Measurements from ENCODE around the gene EFNA2. TPM values are rescaled to one million over a fixed set of nuclear protein-coding genes. Genes with fewer than 3 reads are reported as not detected.

The EFNA2 gene
- total RNA-seq, 4 donors from 2014 or later: not detected

DNA sequence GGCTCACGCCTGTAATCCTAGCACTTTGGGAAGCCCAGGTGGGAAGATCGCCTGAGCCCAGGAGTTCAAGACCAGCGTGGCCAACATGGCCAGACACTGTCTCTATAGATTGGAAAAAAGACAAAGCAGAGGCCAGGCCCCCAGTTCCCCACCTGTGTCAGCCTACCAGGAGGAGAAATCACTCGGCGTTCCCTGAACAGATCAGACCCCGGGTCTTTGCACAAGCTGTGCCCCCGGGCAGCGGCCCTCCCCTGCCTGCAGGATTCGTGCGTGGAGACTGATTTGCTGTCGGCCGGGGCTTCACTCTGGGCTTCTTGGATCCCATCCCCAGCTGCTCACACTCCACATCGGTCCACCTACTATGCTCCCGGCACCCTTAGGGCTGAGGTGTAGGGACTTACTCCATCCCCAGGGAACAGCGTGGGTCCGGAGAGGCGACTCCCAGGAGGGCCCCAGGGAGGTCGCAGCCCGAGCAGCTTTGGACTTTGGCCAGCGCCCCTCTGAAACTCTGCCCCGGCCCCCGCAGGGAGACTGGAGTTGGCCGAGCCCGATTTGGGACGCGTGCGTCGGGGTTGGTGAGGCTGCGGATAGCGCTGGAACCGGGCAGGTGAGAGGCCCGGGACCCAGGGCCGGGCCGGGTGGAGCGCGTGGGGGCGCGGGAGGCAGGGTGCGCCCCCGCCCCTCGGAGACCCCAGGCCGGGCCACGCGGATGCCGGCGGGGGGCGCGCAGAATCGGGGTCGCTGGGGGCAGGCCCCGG, 515 bp upstream of the EFNA2 start:
- 30% methylated on average over 24 of the region's 51 CpGs for WGBS
- H3K9me3 ChIP-seq: no peaks in the 10 kb centered on the region
- H3K4me3 ChIP-seq: peak overlapping the region in 1 of 4 donors; percentile 50
- H3K4me1 ChIP-seq: peaks cover 0 to 27% (median 21%) of the 10 kb centered on the region in 4 donors
- no peaks in the 10 kb centered on the region for H3K36me3 ChIP-seq
- DNase-seq (ENCODE audit: extremely low spot score): no peak
- peaks cover 0 to 71% (median 36%) of the 10 kb centered on the region in 4 donors for H3K27me3 ChIP-seq
- H3K27ac ChIP-seq (replicated peaks in 1 of 4): no peak overlapping the region
- intact Hi-C loops (cut with DNase I): loop anchor here (5.0 to 10.0 kb wide), 2 partner anchors 67 to 120 kb away; partner anchors contain the start of genes DAZAP1 and GAMT
- TF ChIP-seq EP300 (IDR thresholded peaks at IDR 0.05) (no peak), POLR2AphosphoS5 (IDR thresholded peaks at IDR 0.05) (no peak), POLR2A (IDR thresholded peaks at IDR 0.05; ENCODE audit: low read depth) (no peak)
- TF ChIP-seq, protein P1, sequence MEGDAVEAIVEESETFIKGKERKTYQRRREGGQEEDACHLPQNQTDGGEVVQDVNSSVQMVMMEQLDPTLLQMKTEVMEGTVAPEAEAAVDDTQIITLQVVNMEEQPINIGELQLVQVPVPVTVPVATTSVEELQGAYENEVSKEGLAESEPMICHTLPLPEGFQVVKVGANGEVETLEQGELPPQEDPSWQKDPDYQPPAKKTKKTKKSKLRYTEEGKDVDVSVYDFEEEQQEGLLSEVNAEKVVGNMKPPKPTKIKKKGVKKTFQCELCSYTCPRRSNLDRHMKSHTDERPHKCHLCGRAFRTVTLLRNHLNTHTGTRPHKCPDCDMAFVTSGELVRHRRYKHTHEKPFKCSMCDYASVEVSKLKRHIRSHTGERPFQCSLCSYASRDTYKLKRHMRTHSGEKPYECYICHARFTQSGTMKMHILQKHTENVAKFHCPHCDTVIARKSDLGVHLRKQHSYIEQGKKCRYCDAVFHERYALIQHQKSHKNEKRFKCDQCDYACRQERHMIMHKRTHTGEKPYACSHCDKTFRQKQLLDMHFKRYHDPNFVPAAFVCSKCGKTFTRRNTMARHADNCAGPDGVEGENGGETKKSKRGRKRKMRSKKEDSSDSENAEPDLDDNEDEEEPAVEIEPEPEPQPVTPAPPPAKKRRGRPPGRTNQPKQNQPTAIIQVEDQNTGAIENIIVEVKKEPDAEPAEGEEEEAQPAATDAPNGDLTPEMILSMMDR (IDR thresholded peaks at IDR 0.05): no peak

DNA sequence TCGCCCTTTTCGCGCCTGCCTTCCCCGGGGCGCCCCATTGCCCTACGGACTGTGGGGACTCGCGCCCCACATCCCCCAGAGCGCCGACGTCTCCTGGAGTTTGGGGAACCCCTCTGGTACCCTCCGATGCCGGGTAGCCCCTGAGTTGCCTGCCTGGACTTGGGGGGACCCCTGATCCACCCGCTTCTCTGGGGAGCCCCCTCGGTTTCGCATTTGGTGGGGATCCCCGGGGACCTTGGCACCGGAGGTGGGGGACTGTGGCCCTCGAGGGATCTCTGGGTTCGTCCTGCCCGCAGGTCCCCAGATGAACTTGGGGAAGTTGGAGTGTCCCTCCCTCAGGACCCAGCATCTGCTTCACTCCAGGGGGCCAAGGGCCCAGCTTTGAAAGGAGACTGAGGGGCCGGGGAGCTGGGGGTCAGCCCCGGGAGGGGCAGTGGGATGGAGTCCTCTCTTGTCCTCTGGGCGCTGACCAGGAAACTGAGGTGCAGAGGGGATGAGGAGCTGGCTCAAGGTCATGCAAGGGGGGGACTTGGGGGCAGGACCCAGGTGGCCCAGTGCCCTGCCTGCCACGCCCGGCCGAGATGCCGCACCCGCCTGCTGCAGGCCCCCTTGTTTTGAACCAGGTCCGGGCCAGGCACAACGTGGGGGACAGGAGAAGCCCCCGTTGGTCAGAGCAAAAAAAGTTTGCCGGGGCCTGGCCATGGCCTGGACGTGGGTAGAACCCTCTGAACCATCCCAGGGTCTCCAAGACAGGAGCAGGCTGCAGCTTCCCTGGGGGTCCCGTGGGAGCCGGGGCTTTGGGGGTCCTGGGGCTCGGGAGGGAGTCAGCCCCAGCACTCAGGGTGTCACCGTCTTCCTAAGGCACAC, 1.0 kb downstream of the EFNA2 start:
- peaks cover 0 to 27% (median 21%) of the 10 kb centered on the region in 4 donors for H3K4me1 ChIP-seq
- intact Hi-C loops (cut with DNase I): loop anchor here (10.0 kb wide), 1 partner anchor 118 kb away; the partner anchor contains the start of genes DAZAP1 and GAMT
- peaks cover 0 to 87% (median 39%) of the 10 kb centered on the region in 4 donors for H3K27me3 ChIP-seq
- peak overlapping the region in 1 of 4 donors; percentile 28 for H3K4me3 ChIP-seq
- no peak for DNase-seq (ENCODE audit: extremely low spot score)
- H3K36me3 ChIP-seq: no peaks in the 10 kb centered on the region
- no peak for TF ChIP-seq POLR2A (IDR thresholded peaks at IDR 0.05; ENCODE audit: low read depth)
- no peak for TF ChIP-seq EP300 (IDR thresholded peaks at IDR 0.05)
- TF ChIP-seq, protein P1 (IDR thresholded peaks at IDR 0.05): no peak
- TF ChIP-seq POLR2AphosphoS5 (IDR thresholded peaks at IDR 0.05): no peak
- H3K27ac ChIP-seq (replicated peaks in 1 of 4): no peak overlapping the region
- WGBS: 24% methylated on average over 7 of the region's 38 CpGs
- no peaks in the 10 kb centered on the region for H3K9me3 ChIP-seq

DNA sequence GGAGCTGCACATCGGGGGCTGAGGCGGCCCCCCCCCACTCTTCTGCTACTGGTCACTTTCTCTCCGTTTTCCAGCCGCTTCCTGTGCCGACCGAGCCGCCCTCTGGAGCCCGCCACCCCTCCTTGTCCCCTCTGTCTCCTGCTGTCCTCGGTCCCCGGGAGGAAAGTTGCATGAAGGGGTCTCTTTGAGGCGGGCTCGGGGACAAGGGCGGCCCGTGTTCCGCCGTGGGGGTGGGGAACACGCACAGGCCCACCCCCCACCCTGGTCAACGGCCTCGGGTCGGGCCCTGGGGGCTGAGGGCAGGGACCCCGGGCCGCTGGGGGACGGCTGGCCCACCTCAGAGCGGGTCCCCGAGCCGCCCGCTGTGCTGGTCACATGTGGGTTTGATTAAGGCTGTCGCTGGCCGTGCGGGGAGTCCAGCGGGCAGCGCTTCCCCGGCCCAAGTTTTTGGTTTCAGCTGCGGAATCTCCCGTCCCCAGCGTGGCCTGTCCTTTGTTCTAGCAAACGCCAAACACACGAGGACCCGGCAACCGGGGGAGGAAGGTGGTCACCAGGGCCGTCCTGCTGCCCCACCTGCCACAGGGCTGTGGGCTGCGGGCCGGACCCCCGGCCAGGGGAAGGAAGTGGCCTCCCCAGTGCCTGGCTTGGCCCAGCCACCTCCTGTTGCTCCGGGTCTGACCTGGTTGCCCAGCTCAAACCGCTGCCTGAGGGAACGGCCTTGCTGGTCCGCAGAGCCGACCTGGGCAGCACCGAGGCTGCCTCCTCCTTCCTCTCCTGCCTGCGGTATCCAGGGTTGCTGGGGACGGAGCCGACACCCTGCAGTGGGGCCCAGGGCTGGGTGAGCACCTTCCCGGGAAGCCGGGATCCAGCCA, 1.9 kb downstream of the EFNA2 start:
- DNase-seq (ENCODE audit: extremely low spot score): no peak
- no peaks in the 10 kb centered on the region for H3K36me3 ChIP-seq
- no peak overlapping the region for H3K27ac ChIP-seq (replicated peaks in 1 of 4)
- H3K27me3 ChIP-seq: peaks cover 0 to 95% (median 43%) of the 10 kb centered on the region in 4 donors
- TF ChIP-seq POLR2AphosphoS5 (IDR thresholded peaks at IDR 0.05) (no peak), EP300 (IDR thresholded peaks at IDR 0.05) (no peak), POLR2A (IDR thresholded peaks at IDR 0.05; ENCODE audit: low read depth) (no peak)
- TF ChIP-seq, protein P1 (IDR thresholded peaks at IDR 0.05): no peak
- intact Hi-C loops (cut with DNase I): loop anchor here (10.0 kb wide), 1 partner anchor 117 kb away; the partner anchor contains the start of genes DAZAP1 and GAMT
- H3K9me3 ChIP-seq: no peaks in the 10 kb centered on the region
- H3K4me1 ChIP-seq: peaks cover 0 to 27% (median 21%) of the 10 kb centered on the region in 4 donors
- no peak overlapping the region for H3K4me3 ChIP-seq
- WGBS: 34% methylated on average over 10 of the region's 55 CpGs

DNA sequence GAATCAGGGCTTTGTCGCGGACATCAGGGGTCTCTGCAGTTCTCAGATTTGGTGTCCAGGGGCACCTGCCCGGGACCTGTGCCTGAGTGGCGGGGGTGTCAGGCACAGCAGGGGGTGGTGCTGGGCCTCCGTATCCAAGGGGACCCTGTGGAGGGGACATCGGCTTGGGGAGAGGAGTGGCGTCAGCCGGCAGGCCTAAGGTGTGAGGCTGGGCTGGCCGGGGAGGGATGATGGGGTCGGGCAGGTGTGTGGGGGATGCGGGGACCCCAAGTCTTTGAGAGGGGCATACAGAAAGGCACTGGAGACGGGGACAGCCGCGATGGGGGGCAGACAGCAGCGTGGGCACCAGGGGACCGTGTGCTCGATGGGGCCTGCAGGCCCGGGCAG, 2.5 kb downstream of the EFNA2 start:
- Histone ChIP-seq H3K36me3 (no peaks in the 10 kb centered on the region), H3K4me3 (no peak overlapping the region), H3K27ac (replicated peaks in 1 of 4) (no peak overlapping the region), H3K27me3 (peaks cover 0 to 95% (median 39%) of the 10 kb centered on the region in 4 donors), H3K9me3 (no peaks in the 10 kb centered on the region), H3K4me1 (peaks cover 0 to 27% (median 21%) of the 10 kb centered on the region in 4 donors)
- no peak for TF ChIP-seq POLR2AphosphoS5 (IDR thresholded peaks at IDR 0.05)
- TF ChIP-seq EP300 (IDR thresholded peaks at IDR 0.05): no peak
- TF ChIP-seq POLR2A (IDR thresholded peaks at IDR 0.05; ENCODE audit: low read depth): no peak
- TF ChIP-seq, protein P1 (IDR thresholded peaks at IDR 0.05): no peak
- WGBS: 84% methylated on average over 16 of the region's 18 CpGs
- DNase-seq (ENCODE audit: extremely low spot score): no peak
- intact Hi-C loops (cut with DNase I): loop anchor here (10.0 kb wide), 1 partner anchor 117 kb away; the partner anchor contains the start of genes DAZAP1 and GAMT
